ENCODE results near the gene UBE2L5.

Gene UBE2L5

DNA sequence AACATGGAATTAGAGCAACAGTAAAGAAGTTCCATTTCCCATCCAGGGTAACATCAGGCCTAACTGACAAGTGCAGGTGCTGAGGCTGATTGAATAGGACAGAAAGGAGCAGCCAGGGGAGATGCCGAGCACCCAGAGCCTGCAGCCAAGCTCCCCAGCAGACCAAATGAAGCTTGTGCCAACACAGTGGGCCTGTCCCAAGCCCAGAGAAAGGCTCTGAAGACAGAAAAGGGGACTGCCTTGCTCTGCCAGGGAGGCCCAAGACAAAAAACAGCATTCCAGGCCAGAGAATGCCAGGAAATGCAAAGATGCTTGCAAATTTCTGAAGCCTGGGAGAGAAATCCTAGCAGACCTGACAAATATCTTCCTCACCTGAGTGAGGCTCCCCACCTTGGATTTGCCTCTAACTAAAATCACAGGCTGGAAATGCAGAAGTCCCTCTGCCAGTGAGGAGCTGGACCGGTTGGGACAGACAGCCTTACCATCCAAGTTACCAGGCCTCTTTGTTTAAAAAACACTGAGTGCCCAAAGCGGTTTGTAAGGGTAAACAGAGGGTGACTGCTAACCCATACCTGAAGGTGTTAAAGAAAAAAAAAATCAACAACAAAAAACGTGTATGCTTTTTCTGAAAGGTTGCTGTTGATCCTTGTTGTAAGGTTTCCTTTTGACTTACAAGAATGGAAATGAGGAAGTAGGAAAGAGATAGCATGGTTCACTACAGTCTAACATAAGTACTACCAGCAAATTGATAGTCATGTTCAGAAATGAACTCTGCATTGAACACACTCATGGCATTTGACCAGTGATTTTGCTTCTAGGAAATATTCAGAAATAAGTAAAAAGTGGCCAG lies 55.3 kb downstream of the UBE2L5 start:
- DNase-seq (ENCODE audit: low read depth) = no peak

Data from HS-27A (cell line).